H1 (cell line): ENCODE results near the gene PRR23B. TPM values are rescaled to one million over a fixed set of nuclear protein-coding genes. Genes with fewer than 3 reads are reported as not detected.

ENCODE experiments used
- CTCF ChIA-PET: fragments of 300-600 bp; sonication (Branson Sonifier 250); formaldehyde crosslinking; loops from one replicate; lab custom pipeline; 2021; ENCODE audit not compliant: partially characterized antibody; lab: Charles Lee
- POLR2A ChIA-PET: fragments of 300-600 bp; sonication (Branson Sonifier 250); formaldehyde crosslinking; loops from one replicate; lab custom pipeline; 2021; ENCODE audit warnings: inconsistent platforms; ENCODE audit not compliant: partially characterized antibody; lab: Charles Lee
- DNase-seq, 2 experiments: peaks; one replicate each; pipeline versions ENCODE4 v3.0.0 to v3.0.0-alpha.2; 2010 to 2022; ENCODE audit warnings: low spot score in 2 of 2, low read depth in 1 of 2, mixed read lengths in 1 of 2
- FAIRE-seq: peaks from 2 replicates; lab custom pipeline; 2011; peaks lifted over from hg19 to GRCh38; lab: Jason Lieb, UNC
- H2AFZ ChIP-seq: 2 replicates; pipeline ENCODE4 v1.8.1; 2012; ENCODE audit warnings: low read length, inconsistent platforms
- H2AK5ac ChIP-seq: 2 replicates; pipeline ENCODE4 v1.6.1; 2013; ENCODE audit warnings: low read depth, low read length
- H2BK120ac ChIP-seq: replicated peaks from 2 replicates; pipeline ENCODE3; 2013; ENCODE audit warnings: low read depth, low read length, inconsistent platforms
- H2BK12ac ChIP-seq: 2 replicates; pipeline ENCODE4 v1.6.1; 2013; ENCODE audit warnings: low read depth, low read length
- H2BK15ac ChIP-seq: 2 replicates; pipeline ENCODE4 v1.6.1; 2013; ENCODE audit warnings: low read length
- H2BK20ac ChIP-seq: 2 replicates; pipeline ENCODE4 v1.6.1; 2013; ENCODE audit warnings: low read length
- H2BK5ac ChIP-seq: 2 replicates; pipeline ENCODE4 v1.6.1; 2013; ENCODE audit warnings: low read depth, low read length
- H3K14ac ChIP-seq: 2 replicates; pipeline ENCODE4 v1.6.1; 2013; ENCODE audit warnings: inconsistent platforms; ENCODE audit not compliant: insufficient read length
- H3K18ac ChIP-seq: 2 replicates; pipeline ENCODE4 v1.6.1; 2013; ENCODE audit warnings: low read length; ENCODE audit errors: extremely low read depth
- H3K23ac ChIP-seq: 2 replicates; pipeline ENCODE4 v1.6.1; 2013; ENCODE audit warnings: inconsistent platforms; ENCODE audit not compliant: insufficient read length
- H3K23me2 ChIP-seq: 2 replicates; pipeline ENCODE4 v1.6.1; 2013; ENCODE audit warnings: low read depth, low read length
- H3K27ac ChIP-seq: 2 replicates; pipeline ENCODE4 v1.6.1; 2011; ENCODE audit warnings: low read depth, low read length, inconsistent platforms
- H3K27me3 ChIP-seq, 4 experiments: replicated peaks in 1 of 4; 1 replicate in 1 of 4; 2 replicates in 3 of 4; pipeline versions ENCODE4 v1.6.1 to v1.8.1; 2011 to 2013; ENCODE audit warnings: low read length in 3 of 4, mild to moderate bottlenecking in 3 of 4, inconsistent platforms in 2 of 4, mixed read lengths in 2 of 4, moderate library complexity in 1 of 4; ENCODE audit not compliant: control insufficient read depth in 3 of 4, insufficient read depth in 3 of 4; ENCODE audit errors: extremely low read depth in 1 of 4
- H3K36me3 ChIP-seq, 4 experiments: 2 replicates each; pipeline versions ENCODE4 v1.6.1 to v1.8.1; 2011 to 2013; ENCODE audit warnings: mild to moderate bottlenecking in 4 of 4, low read length in 3 of 4, moderate library complexity in 2 of 4, control low read depth in 1 of 4, inconsistent platforms in 1 of 4; ENCODE audit not compliant: insufficient read depth in 4 of 4, control insufficient read depth in 2 of 4
- H3K4ac ChIP-seq: replicated peaks from 2 replicates; pipeline ENCODE3; 2013; ENCODE audit warnings: low read length, low read depth, mixed read lengths, inconsistent platforms; ENCODE audit not compliant: insufficient read length
- H3K4me1 ChIP-seq, 4 experiments: replicated peaks in 1 of 4; 1 replicate in 1 of 4; 2 replicates in 3 of 4; pipeline versions ENCODE4 v1.6.1 to v1.8.1; 2011 to 2013; ENCODE audit warnings: low read length in 3 of 4, inconsistent platforms in 2 of 4, mixed read lengths in 1 of 4; ENCODE audit not compliant: insufficient read depth in 4 of 4, control insufficient read depth in 3 of 4
- H3K4me2 ChIP-seq, 2 experiments: 2 replicates each; pipeline versions ENCODE4 v1.6.1 to v1.8.1; 2011 to 2013; ENCODE audit warnings: low read depth in 2 of 2, low read length in 2 of 2, control low read depth in 1 of 2, inconsistent platforms in 1 of 2, mild to moderate bottlenecking in 1 of 2; ENCODE audit not compliant: insufficient read depth in 1 of 2
- H3K4me3 ChIP-seq, 4 experiments: fragments of 200-600, 300-600 bp in 1 of 4; sonication (generic), shearing (Covaris generic), sonication (Bioruptor Twin) in 1 of 4; 2 replicates each; pipeline versions ENCODE4 v1.5.1 to v1.8.1; 2011 to 2016; ENCODE audit warnings: low read length in 4 of 4, low read depth in 3 of 4, control low read depth in 2 of 4, inconsistent platforms in 2 of 4, mild to moderate bottlenecking in 2 of 4, mixed read lengths in 1 of 4, moderate library complexity in 1 of 4; ENCODE audit not compliant: insufficient read depth in 2 of 4; ENCODE audit errors: extremely low read depth in 1 of 4
- H3K56ac ChIP-seq: replicated peaks from 2 replicates; pipeline ENCODE3; 2013; ENCODE audit warnings: low read depth, mild to moderate bottlenecking, mixed read lengths, low read length, inconsistent platforms; ENCODE audit not compliant: insufficient read length
- H3K79me1 ChIP-seq: 2 replicates; pipeline ENCODE4 v1.6.1; 2013; ENCODE audit warnings: low read depth, low read length, control low read depth
- H3K79me2 ChIP-seq, 2 experiments: 2 replicates each; pipeline versions ENCODE4 v1.6.1 to v1.8.1; 2012 to 2013; ENCODE audit warnings: low read length in 2 of 2, mild to moderate bottlenecking in 2 of 2, inconsistent platforms in 1 of 2; ENCODE audit not compliant: insufficient read depth in 2 of 2, control insufficient read depth in 1 of 2
- H3K9ac ChIP-seq, 4 experiments: replicated peaks in 1 of 4; 1 replicate in 1 of 4; 2 replicates in 3 of 4; pipeline versions ENCODE4 v1.6.1 to v1.8.1; 2011 to 2013; ENCODE audit warnings: low read depth in 3 of 4, low read length in 3 of 4, control low read depth in 2 of 4, mild to moderate bottlenecking in 2 of 4, moderate library complexity in 2 of 4, inconsistent platforms in 1 of 4; ENCODE audit errors: extremely low read depth in 1 of 4
- H3K9me3 ChIP-seq, 2 experiments: 2 replicates each; pipeline versions ENCODE4 v1.6.1 to v1.8.1; 2012 to 2013; ENCODE audit warnings: mild to moderate bottlenecking in 2 of 2, moderate library complexity in 2 of 2, control low read depth in 1 of 2, inconsistent platforms in 1 of 2, low read depth in 1 of 2, low read length in 1 of 2, mixed read lengths in 1 of 2; ENCODE audit not compliant: insufficient read depth in 2 of 2
- H4K20me1 ChIP-seq, 2 experiments: replicated peaks in 1 of 2; 2 replicates each; pipeline versions ENCODE3 to v1.8.1; 2011 to 2013; ENCODE audit warnings: inconsistent platforms in 2 of 2, low read length in 2 of 2, mild to moderate bottlenecking in 1 of 2; ENCODE audit not compliant: insufficient read depth in 2 of 2, control insufficient read depth in 1 of 2
- H4K5ac ChIP-seq: 2 replicates; pipeline ENCODE4 v1.6.1; 2013; ENCODE audit warnings: low read length, low read depth, mixed read lengths, inconsistent platforms; ENCODE audit not compliant: insufficient read length
- H4K8ac ChIP-seq: 2 replicates; pipeline ENCODE4 v1.8.0; 2013; ENCODE audit warnings: mild to moderate bottlenecking, moderate library complexity, low read length, inconsistent platforms; ENCODE audit not compliant: insufficient read depth; ENCODE audit errors: extremely low read depth
- H4K91ac ChIP-seq: replicated peaks from 2 replicates; pipeline ENCODE3; 2013; ENCODE audit warnings: low read length, mixed read lengths, inconsistent platforms; ENCODE audit not compliant: insufficient read length
- CREB1 ChIP-seq: IDR thresholded peaks from 2 replicates; pipeline ENCODE4 v1.6.1; 2012; ENCODE audit warnings: inconsistent platforms
- FOSL1 ChIP-seq: IDR thresholded peaks from 2 replicates; pipeline ENCODE4 v1.6.1; 2011; ENCODE audit warnings: mild to moderate bottlenecking, low read depth, low read length, moderate library complexity; ENCODE audit not compliant: insufficient read depth
- HDAC6 ChIP-seq: IDR thresholded peaks from one replicate; pipeline ENCODE4 v1.7.1; 2012; ENCODE audit warnings: low read depth, mild to moderate bottlenecking, inconsistent platforms, low read length, moderate library complexity
- MAFK ChIP-seq: IDR thresholded peaks from 2 replicates; pipeline ENCODE4 v1.6.1; 2012; ENCODE audit warnings: low read depth, mild to moderate bottlenecking, improper control_type of control experiment, low read length
- POLR2A ChIP-seq, 2 experiments: IDR thresholded peaks; 1 replicate in 1 of 2; 2 replicates in 1 of 2; pipeline ENCODE4 v1.6.1; 2011; ENCODE audit warnings: low read depth in 2 of 2, low read length in 2 of 2, mild to moderate bottlenecking in 2 of 2; ENCODE audit errors: control extremely low read depth in 1 of 2
- SAP30 ChIP-seq: fragments of 300-600 bp; sonication (generic); IDR thresholded peaks from 2 replicates; pipeline ENCODE4 v1.7.1; 2012; ENCODE audit warnings: low read length, moderate library complexity, mild to moderate bottlenecking, inconsistent platforms; ENCODE audit not compliant: insufficient read depth, insufficient replicate concordance
- SP4 ChIP-seq: IDR thresholded peaks from 2 replicates; pipeline ENCODE4 v1.6.1; 2012; ENCODE audit warnings: low read length, inconsistent platforms
- SRF ChIP-seq: IDR thresholded peaks from 2 replicates; pipeline ENCODE4 v1.6.1; 2011; ENCODE audit warnings: mild to moderate bottlenecking, low read depth, low read length, moderate library complexity
- TAF7 ChIP-seq: optimal IDR thresholded peaks from 2 replicates; pipeline ENCODE3; 2011; ENCODE audit warnings: low read depth, mild to moderate bottlenecking, inconsistent platforms, low read length, moderate library complexity, borderline replicate concordance
- YY1 ChIP-seq: IDR thresholded peaks from 2 replicates; pipeline ENCODE4 v1.6.1; 2011; ENCODE audit warnings: low read depth, mild to moderate bottlenecking, low read length
- WGBS, 2 experiments: shearing (Covaris generic) in 1 of 2; methylation state at CpG; one replicate each; pipeline versions ENCODE4 v1.1.6 to v1.1.7; 2013 to 2015; ENCODE audit warnings: low lambda C conversion rate in 2 of 2, mixed read lengths in 2 of 2, inconsistent platforms in 1 of 2, low coverage in 1 of 2, missing lambda C conversion rate in 1 of 2; ENCODE audit not compliant: insufficient replicate concordance in 2 of 2, insufficient coverage in 1 of 2, insufficient read length in 1 of 2; ENCODE audit errors: extremely low coverage in 1 of 2, missing lambda C conversion rate in 1 of 2; 5-methylcytosine and 5-hydroxymethylcytosine counted together
- polyA plus RNA-seq, 7 experiments: library from polyadenylated mRNA; depleted of rRNA in 3 of 7; stranded (reverse) in 5 of 7; unstranded in 2 of 7; fragments of >200 nt in 5 of 7; fragments of 200-250 nt in 2 of 7; gene quantifications; 1 replicate in 5 of 7; 2 replicates in 1 of 7; 4 replicates in 1 of 7; pipeline versions ENCODE4 v1.2.1 to v1.2.3, GENCODE V29; 2011 to 2013; ENCODE audit warnings: missing spikeins in 2 of 7, mixed read lengths in 2 of 7
- total RNA-seq: library from RNA; stranded (reverse); fragmentation: NEBNext Ultra II Directional; extraction: Animal tissue kit (Norgen Biotek cat#: 25700); gene quantifications from 2 replicates; pipeline ENCODE4 v1.2.1, GENCODE V29; 2021
- TF ChIP-seq, protein P1 (sequence below): IDR thresholded peaks from 2 replicates; pipeline ENCODE4 v1.6.1; 2012; ENCODE audit warnings: low read length, inconsistent platforms

PRR23B gene
- total and polyA plus RNA-seq, 2 of the 8 experiments (the other 6 are each of a cell fraction or from before 2014, with no cell fraction given): not detected

DNA sequence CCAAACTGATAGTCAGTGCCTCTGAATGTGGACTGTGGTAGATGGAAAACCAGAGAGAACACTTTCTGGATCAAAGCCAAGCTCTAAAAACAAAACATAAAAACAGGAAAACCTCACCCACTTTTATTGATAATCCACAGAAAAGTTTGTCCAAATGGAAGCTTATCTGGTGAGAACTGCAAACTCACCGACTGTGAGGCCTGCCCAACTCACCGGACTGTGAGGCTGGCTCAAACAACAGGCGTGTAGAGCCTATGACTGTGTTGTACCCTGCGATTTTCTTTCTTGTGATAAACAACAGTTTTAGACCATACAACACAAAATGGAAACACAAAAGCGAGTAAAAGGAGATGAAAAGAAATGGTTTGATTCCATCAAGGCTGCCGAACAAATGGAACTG lies 16.8 kb upstream of the PRR23B start:
- H4K20me1 ChIP-seq: no peaks in the 10 kb centered on the region
- no peak overlapping the region for H3K4ac ChIP-seq
- H3K27me3 ChIP-seq: no peaks in the 10 kb centered on the region
- no peak overlapping the region for H3K4me3 ChIP-seq
- H3K18ac ChIP-seq: no peak overlapping the region
- no peak for DNase-seq
- no peak overlapping the region for H2BK20ac ChIP-seq
- H2BK5ac ChIP-seq: no peak overlapping the region
- TF ChIP-seq, protein P1, sequence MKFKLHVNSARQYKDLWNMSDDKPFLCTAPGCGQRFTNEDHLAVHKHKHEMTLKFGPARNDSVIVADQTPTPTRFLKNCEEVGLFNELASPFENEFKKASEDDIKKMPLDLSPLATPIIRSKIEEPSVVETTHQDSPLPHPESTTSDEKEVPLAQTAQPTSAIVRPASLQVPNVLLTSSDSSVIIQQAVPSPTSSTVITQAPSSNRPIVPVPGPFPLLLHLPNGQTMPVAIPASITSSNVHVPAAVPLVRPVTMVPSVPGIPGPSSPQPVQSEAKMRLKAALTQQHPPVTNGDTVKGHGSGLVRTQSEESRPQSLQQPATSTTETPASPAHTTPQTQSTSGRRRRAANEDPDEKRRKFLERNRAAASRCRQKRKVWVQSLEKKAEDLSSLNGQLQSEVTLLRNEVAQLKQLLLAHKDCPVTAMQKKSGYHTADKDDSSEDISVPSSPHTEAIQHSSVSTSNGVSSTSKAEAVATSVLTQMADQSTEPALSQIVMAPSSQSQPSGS: no peak
- TF ChIP-seq MAFK: no peak
- TF ChIP-seq SRF: no peak
- TF ChIP-seq SAP30: no peak
- TF ChIP-seq FOSL1: no peak
- TF ChIP-seq YY1: no peak
- TF ChIP-seq HDAC6: no peak
- no peak for TF ChIP-seq TAF7
- TF ChIP-seq POLR2A (IDR thresholded peaks at IDR 0.05; ENCODE audit: control extremely low read depth in 1 of 2, low read depth in 2 of 2, low read length in 2 of 2): no peak
- no peak for TF ChIP-seq SP4
- no peak for TF ChIP-seq CREB1
- TF ChIP-seq, all 59 proteins: peak for 0
- CTCF ChIA-PET: no interaction called here
- WGBS, 2 experiments: 80% methylated on average over 6 of the region's 6 CpGs; no CpG with 5 or more reads in 1 of the 2 experiments
- FAIRE-seq: no peak
- Histone ChIP-seq H3K27ac (no peak overlapping the region), H4K91ac (no peak overlapping the region), H2BK15ac (no peak overlapping the region), H3K36me3 (no peaks in the 10 kb centered on the region), H3K23ac (no peak overlapping the region), H3K23me2 (no peaks in the 10 kb centered on the region; the same call in 1 of the 2 replicates), H4K5ac (no peak overlapping the region), H2AFZ (no peak overlapping the region), H4K8ac (no peak overlapping the region), H2BK12ac (no peak overlapping the region), H3K79me2 (no peaks in the 10 kb centered on the region), H3K14ac (no peak overlapping the region), H3K9me3 (no peaks in the 10 kb centered on the region; a peak in 1 of 4 replicates), H3K4me2 (no peak overlapping the region), H3K9ac (no peak overlapping the region), H3K56ac (no peak overlapping the region), H2BK120ac (no peak overlapping the region), H3K4me1 (no peaks in the 10 kb centered on the region), H3K79me1 (no peaks in the 10 kb centered on the region), H2AK5ac (no peak overlapping the region)
- POLR2A ChIA-PET: no interaction called here
